ENCODE results near the gene PRSS33. TPM values are rescaled to one million over a fixed set of nuclear protein-coding genes. Genes with fewer than 3 reads are reported as not detected.

PRSS33 gene
- total and polyA plus RNA-seq, 9 of the 15 experiments (the other 6 are each of a cell fraction or from before 2014, with no cell fraction given), result not detected

DNA sequence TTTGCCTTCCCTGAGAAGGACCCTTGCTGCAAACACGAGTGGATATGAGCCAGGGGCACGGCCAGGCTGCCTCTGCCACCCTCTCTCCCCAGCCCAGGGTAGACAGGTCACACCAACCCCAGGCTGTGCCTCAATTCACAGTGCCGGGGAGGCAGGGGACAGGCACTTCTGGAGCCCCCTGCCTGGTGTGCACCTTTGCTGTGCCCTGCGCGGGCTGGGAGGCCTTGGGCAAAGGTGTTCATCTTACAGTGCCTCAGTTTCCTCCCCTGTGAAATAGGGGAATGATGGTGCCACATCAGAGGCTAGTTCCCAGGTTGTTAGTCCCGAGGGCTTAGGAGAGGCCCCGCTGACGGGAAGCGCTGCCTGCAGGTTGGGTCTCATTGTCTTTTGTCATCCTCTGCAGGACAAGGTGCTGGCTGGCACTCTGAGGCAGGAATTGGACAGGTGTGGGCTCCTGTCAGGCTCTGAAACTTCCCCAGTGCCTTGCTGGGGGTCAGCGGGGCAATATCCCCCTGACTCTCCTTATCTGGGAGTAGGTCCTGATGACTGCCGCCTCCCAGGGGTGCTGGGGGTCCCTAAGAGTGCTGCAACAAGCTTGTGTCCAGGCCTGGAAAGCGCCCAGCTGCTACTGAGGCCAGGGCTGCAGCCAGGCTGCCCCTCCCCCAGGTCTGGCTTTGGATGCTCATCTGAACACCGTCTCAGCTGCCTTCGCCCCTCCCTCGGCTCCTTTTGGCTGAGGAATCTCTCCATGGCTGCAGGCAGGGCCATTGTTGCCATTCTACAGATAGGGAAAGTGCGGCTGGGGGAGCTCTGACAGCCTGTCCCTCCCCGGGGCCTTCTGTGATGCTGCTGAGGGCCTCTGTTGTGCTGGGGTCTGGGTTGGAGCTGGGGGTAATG lies 32.8 kb upstream of the PRSS33 start:
- H3K9me3 ChIP-seq (replicated peaks; ENCODE audit: control insufficient read depth, insufficient read depth, low read depth, low read length), result no peaks in the 10 kb centered on the region
- peak overlapping the region in 1 of 2 experiments; percentile 49; a peak in 1 of 4 replicates for H3K9ac ChIP-seq (ENCODE audit: insufficient read depth in 1 of 2, low read depth in 2 of 2, low read length in 2 of 2)
- H3K79me2 ChIP-seq (ENCODE audit: control insufficient read depth, insufficient read depth, low read length), result peaks cover 28% of the 10 kb centered on the region
- H3K36me3 ChIP-seq (ENCODE audit: control insufficient read depth, insufficient read depth, low read length), result peaks cover 32% of the 10 kb centered on the region; the same call in 2 of the 3 replicates
- intact Hi-C loops (cut with micrococcal nuclease), result loop anchor here (5.0 kb wide), 1 partner anchor 43 kb away; the partner anchor contains the start of gene ELOB
- ChIA-PET POLR2A (interaction anchor here (0.5 to 1.2 kb wide), 3 partner anchors 9 to 12 kb away, joined by 3 to 4 read pairs (median 4); no protein-coding TSS in a partner anchor), CTCF (ENCODE audit: low intra/inter-chr PET ratio) (no interaction called here)
- no peak overlapping the region for H3K4me3 ChIP-seq
- peaks cover 0 to 2% of the 10 kb centered on the region in 2 experiments; a peak in 1 of 5 replicates for H3K27me3 ChIP-seq (ENCODE audit: control insufficient read depth in 2 of 2, insufficient read depth in 2 of 2, low read length in 2 of 2)
- H3K27ac ChIP-seq (ENCODE audit: extremely low read depth, low read depth, low read length), result no peak overlapping the region
- no peak for TF ChIP-seq ZNF274 (IDR thresholded peaks at IDR 0.05; ENCODE audit: borderline replicate concordance, low read depth, low read length)
- TF ChIP-seq POLR2G (IDR thresholded peaks at IDR 0.05; ENCODE audit: low read depth, low read length), result 0 out of 2 replicates have a peak, but pooled peaks have one; percentile 42
- H3K4me1 ChIP-seq (replicated peaks in 1 of 2; ENCODE audit: control insufficient read depth in 2 of 2, insufficient read depth in 2 of 2, low read length in 2 of 2), result peaks cover 8 to 55% of the 10 kb centered on the region in 2 experiments; a peak in 4 of 5 replicates
- in situ Hi-C loops (cut with MboI), result no loop called here
- H3K9me1 ChIP-seq (ENCODE audit: control insufficient read depth, insufficient read depth, low read length), result no peaks in the 10 kb centered on the region
- no TSS peak for BruUV-seq (replicated peaks)
- FAIRE-seq (no peak), ATAC-seq (no peak), DNase-seq (ENCODE audit: extremely low read depth in 1 of 4, low spot score in 3 of 4) (no peak)
- WGBS (ENCODE audit: insufficient coverage, low coverage, missing lambda C conversion rate), result 81% methylated on average over 16 of the region's 17 CpGs
- no peaks in the 10 kb centered on the region for H4K20me1 ChIP-seq (replicated peaks; ENCODE audit: control insufficient read depth, insufficient read depth, low read length)
- no peak overlapping the region for H2AFZ ChIP-seq (ENCODE audit: low read depth, low read length)
- no peak overlapping the region for H3K4me2 ChIP-seq (ENCODE audit: insufficient read depth, low read length)

Measured in K562 (cell line).